Activated naive CD4-positive, alpha-beta T cell treated with anti-CD3 and anti-CD28 coated beads, Interleukin-2, amount 50 U/mL, for 24 hours (primary cell): Measurements from ENCODE around the gene CROCC2.

Experiments
- H3K27ac Mint-ChIP-seq: one replicate; pipeline ENCODE4 v1.8.0; 2021; ENCODE audit warnings: mild to moderate bottlenecking, mixed read lengths
- H3K27me3 Mint-ChIP-seq: one replicate; pipeline ENCODE4 v1.8.0; 2021; ENCODE audit warnings: mixed read lengths
- H3K36me3 Mint-ChIP-seq: one replicate; pipeline ENCODE4 v1.8.0; 2021; ENCODE audit warnings: mixed read lengths
- H3K4me1 Mint-ChIP-seq: one replicate; pipeline ENCODE4 v1.8.0; 2021; ENCODE audit warnings: mixed read lengths
- H3K4me3 Mint-ChIP-seq: one replicate; pipeline ENCODE4 v1.8.0; 2021; ENCODE audit warnings: mild to moderate bottlenecking, mixed read lengths
- H3K9me3 Mint-ChIP-seq: one replicate; pipeline ENCODE4 v1.8.0; 2021; ENCODE audit warnings: mixed read lengths

Gene CROCC2

GRCh38 chr2:241014224-241014623, 108.1 kb downstream of the CROCC2 start:
- Mint-ChIP-seq H3K27ac (no peak overlapping the region), H3K4me3 (no peak overlapping the region), H3K27me3 (no peaks in the 10 kb centered on the region), H3K36me3 (no peaks in the 10 kb centered on the region), H3K4me1 (peaks cover 26% of the 10 kb centered on the region), H3K9me3 (no peaks in the 10 kb centered on the region)

- no peaks in the 10 kb centered on the region for H3K27me3 Mint-ChIP-seq
These were observed 108.6 kb downstream of the CROCC2 start for GRCh38 chr2:241014764-241015163.

GRCh38 chr2:241015439-241015838, 109.3 kb downstream of the CROCC2 start:
- no peaks in the 10 kb centered on the region for H3K9me3 Mint-ChIP-seq
- H3K4me1 Mint-ChIP-seq = peaks cover 14% of the 10 kb centered on the region
- H3K27ac Mint-ChIP-seq = no peak overlapping the region
- no peak overlapping the region for H3K4me3 Mint-ChIP-seq
- H3K27me3 Mint-ChIP-seq = no peaks in the 10 kb centered on the region
- no peaks in the 10 kb centered on the region for H3K36me3 Mint-ChIP-seq

More at GRCh38 chr2:241014764-241015163, 108.6 kb downstream of the CROCC2 start:
- no peaks in the 10 kb centered on the region for H3K9me3 Mint-ChIP-seq
- H3K4me3 Mint-ChIP-seq = no peak overlapping the region
- peaks cover 20% of the 10 kb centered on the region for H3K4me1 Mint-ChIP-seq
- H3K36me3 Mint-ChIP-seq = no peaks in the 10 kb centered on the region
- no peak overlapping the region for H3K27ac Mint-ChIP-seq

GRCh38 chr2:241017228-241017940, 111.2 kb downstream of the CROCC2 start:
- no peak overlapping the region for H3K4me3 Mint-ChIP-seq
- H3K4me1 Mint-ChIP-seq = peaks cover 2% of the 10 kb centered on the region
- H3K27ac Mint-ChIP-seq = no peak overlapping the region
- peaks cover 2% of the 10 kb centered on the region for H3K36me3 Mint-ChIP-seq
- no peaks in the 10 kb centered on the region for H3K27me3 Mint-ChIP-seq
- H3K9me3 Mint-ChIP-seq = peaks cover 5% of the 10 kb centered on the region

- Mint-ChIP-seq H3K4me1 (no peaks in the 10 kb centered on the region), H3K36me3 (peaks cover 4% of the 10 kb centered on the region), H3K9me3 (peaks cover 8% of the 10 kb centered on the region), H3K4me3 (no peak overlapping the region), H3K27ac (no peak overlapping the region), H3K27me3 (no peaks in the 10 kb centered on the region)
These were observed 112.1 kb downstream of the CROCC2 start for GRCh38 chr2:241018051-241018891.

GRCh38 chr2:241019441-241020139, 113.5 kb downstream of the CROCC2 start:
- Mint-ChIP-seq H3K4me1 (no peaks in the 10 kb centered on the region), H3K4me3 (no peak overlapping the region), H3K36me3 (peaks cover 4% of the 10 kb centered on the region), H3K9me3 (peaks cover 8% of the 10 kb centered on the region), H3K27me3 (no peaks in the 10 kb centered on the region), H3K27ac (no peak overlapping the region)

- Mint-ChIP-seq H3K4me1 (no peaks in the 10 kb centered on the region), H3K36me3 (peaks cover 4% of the 10 kb centered on the region), H3K4me3 (no peak overlapping the region), H3K27me3 (no peaks in the 10 kb centered on the region), H3K9me3 (peaks cover 8% of the 10 kb centered on the region), H3K27ac (no peak overlapping the region)
These were observed 114.1 kb downstream of the CROCC2 start for GRCh38 chr2:241020201-241020600.

GRCh38 chr2:241020629-241021190, 114.6 kb downstream of the CROCC2 start:
- peaks cover 13% of the 10 kb centered on the region for H3K9me3 Mint-ChIP-seq
- H3K27ac Mint-ChIP-seq = no peak overlapping the region
- H3K4me1 Mint-ChIP-seq = no peaks in the 10 kb centered on the region
- H3K36me3 Mint-ChIP-seq = peaks cover 7% of the 10 kb centered on the region
- no peak overlapping the region for H3K4me3 Mint-ChIP-seq
- H3K27me3 Mint-ChIP-seq = no peaks in the 10 kb centered on the region

GRCh38 chr2:241025639-241026038, 119.5 kb downstream of the CROCC2 start:
- no peaks in the 10 kb centered on the region for H3K27me3 Mint-ChIP-seq
- peaks cover 18% of the 10 kb centered on the region for H3K9me3 Mint-ChIP-seq
- H3K4me3 Mint-ChIP-seq = no peak overlapping the region
- H3K4me1 Mint-ChIP-seq = no peaks in the 10 kb centered on the region
- H3K36me3 Mint-ChIP-seq = peaks cover 10% of the 10 kb centered on the region
- no peak overlapping the region for H3K27ac Mint-ChIP-seq

GRCh38 chr2:241029599-241030332, 123.6 kb downstream of the CROCC2 start:
- Mint-ChIP-seq H3K9me3 (peaks cover 11% of the 10 kb centered on the region), H3K27ac (no peak overlapping the region), H3K36me3 (peaks cover 8% of the 10 kb centered on the region), H3K27me3 (no peaks in the 10 kb centered on the region), H3K4me1 (no peaks in the 10 kb centered on the region), H3K4me3 (no peak overlapping the region)

GRCh38 chr2:241030333-241030680, 124.2 kb downstream of the CROCC2 start:
- Mint-ChIP-seq H3K4me1 (no peaks in the 10 kb centered on the region), H3K9me3 (peaks cover 10% of the 10 kb centered on the region), H3K27ac (no peak overlapping the region), H3K36me3 (peaks cover 8% of the 10 kb centered on the region), H3K27me3 (no peaks in the 10 kb centered on the region), H3K4me3 (no peak overlapping the region)

- H3K9me3 Mint-ChIP-seq = peaks cover 5% of the 10 kb centered on the region
- H3K4me3 Mint-ChIP-seq = no peak overlapping the region
- H3K27me3 Mint-ChIP-seq = no peaks in the 10 kb centered on the region
- H3K4me1 Mint-ChIP-seq = no peaks in the 10 kb centered on the region
- H3K36me3 Mint-ChIP-seq = peaks cover 4% of the 10 kb centered on the region
- H3K27ac Mint-ChIP-seq = no peak overlapping the region
These were observed 124.7 kb downstream of the CROCC2 start for GRCh38 chr2:241030883-241031282.

- Mint-ChIP-seq H3K27me3 (no peaks in the 10 kb centered on the region), H3K9me3 (peaks cover under 1% of the 10 kb centered on the region), H3K4me3 (no peak overlapping the region), H3K27ac (no peak overlapping the region), H3K36me3 (peaks cover 2% of the 10 kb centered on the region), H3K4me1 (no peaks in the 10 kb centered on the region)
These were observed 125.5 kb downstream of the CROCC2 start for GRCh38 chr2:241031436-241032165.

GRCh38 chr2:241033336-241033987, 127.3 kb downstream of the CROCC2 start:
- Mint-ChIP-seq H3K36me3 (peaks cover 2% of the 10 kb centered on the region), H3K9me3 (no peaks in the 10 kb centered on the region), H3K4me1 (peaks cover 4% of the 10 kb centered on the region), H3K27ac (no peak overlapping the region), H3K27me3 (no peaks in the 10 kb centered on the region), H3K4me3 (no peak overlapping the region)
